Muscle of leg (tissue), 11 donors: Measurements from ENCODE around the gene NPHP3. TPM values are rescaled to one million over a fixed set of nuclear protein-coding genes. Genes with fewer than 3 reads are reported as not detected.

ENCODE experiments used
- DNase-seq: peaks from one replicate; pipeline ENCODE4 v3.0.0; 2013
- H3K27ac ChIP-seq: one replicate; pipeline ENCODE4 v1.5.1; 2013; ENCODE audit warnings: mild to moderate bottlenecking, low read length, control low read depth
- H3K27me3 ChIP-seq: one replicate; pipeline ENCODE4 v1.6.1; 2013; ENCODE audit warnings: low read length; ENCODE audit not compliant: control insufficient read depth, insufficient read depth
- H3K36me3 ChIP-seq: one replicate; pipeline ENCODE4 v1.6.1; 2013; ENCODE audit warnings: low read length; ENCODE audit not compliant: control insufficient read depth, insufficient read depth
- H3K4me1 ChIP-seq: one replicate; pipeline ENCODE4 v1.6.1; 2013; ENCODE audit warnings: low read length; ENCODE audit not compliant: control insufficient read depth, insufficient read depth
- H3K4me3 ChIP-seq: one replicate; pipeline ENCODE4 v1.5.1; 2013; ENCODE audit warnings: low read length, control low read depth
- H3K9me3 ChIP-seq: replicated peaks from 2 replicates; pipeline ENCODE4 v1.6.1; 2013; ENCODE audit warnings: low read depth, low read length; ENCODE audit not compliant: control insufficient read depth
- WGBS: methylation state at CpG from one replicate; pipeline ENCODE4 v1.1.5; 2013; ENCODE audit warnings: missing lambda C conversion rate; ENCODE audit not compliant: insufficient coverage; 5-methylcytosine and 5-hydroxymethylcytosine counted together
- polyA plus RNA-seq, 8 donors: library from polyadenylated mRNA; unstranded; fragments of 120-200 nt; gene quantifications; one replicate each; pipeline versions ENCODE4 v1.2.1 to v1.2.3, GENCODE V29; 2013; ENCODE audit warnings: inconsistent platforms in 1 of 8, low replicate concordance in 1 of 8; ENCODE audit not compliant: insufficient read length in 8 of 8, insufficient read depth in 1 of 8
- total RNA-seq: library from RNA; stranded (reverse); fragments of 120-200 nt; gene quantifications from one replicate; pipeline ENCODE4 v1.2.4, GENCODE V29; 2013

Gene NPHP3
- total and polyA plus RNA-seq, 9 donors, result 21.3 to 50.8 (median 29.4) TPM

DNA sequence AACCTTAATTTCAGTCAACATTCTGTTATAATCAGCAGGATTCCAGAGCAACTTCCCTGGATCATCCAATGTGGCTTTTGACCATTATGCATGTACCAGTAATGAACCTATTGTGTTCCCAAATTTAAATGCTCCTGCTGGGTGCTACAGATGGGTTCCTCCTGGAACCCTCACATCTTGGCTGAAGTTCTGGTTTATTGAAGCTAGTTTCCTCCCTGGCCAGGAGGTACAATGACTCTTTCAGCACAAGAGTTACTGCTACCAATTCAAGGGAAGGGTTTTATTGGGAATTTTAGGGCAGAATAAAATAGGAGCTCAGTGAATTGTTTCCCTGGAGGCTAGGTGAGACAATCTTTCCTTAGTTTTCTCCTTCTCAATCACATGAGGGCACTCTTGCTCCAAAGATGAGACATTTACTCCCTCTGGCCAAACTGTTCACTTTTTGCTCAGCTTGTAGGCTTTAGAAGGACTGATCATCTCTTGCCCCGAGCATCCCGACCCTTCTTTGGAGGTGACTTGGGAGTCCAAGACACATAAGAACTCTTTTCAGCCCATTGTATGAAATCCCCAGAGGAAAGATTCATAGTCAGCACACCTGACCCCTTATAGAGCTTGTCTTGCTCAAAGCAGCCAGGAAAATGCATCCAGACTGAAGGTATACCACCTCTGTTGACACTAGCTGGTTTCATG, 8.8 kb upstream of the NPHP3 start:
- no peaks in the 10 kb centered on the region for H3K36me3 ChIP-seq
- no peaks in the 10 kb centered on the region for H3K27me3 ChIP-seq
- WGBS, result 25% methylated on average over 2 of the region's 2 CpGs
- H3K9me3 ChIP-seq, result no peaks in the 10 kb centered on the region
- no peak overlapping the region for H3K27ac ChIP-seq
- H3K4me3 ChIP-seq, result no peak overlapping the region
- H3K4me1 ChIP-seq, result no peaks in the 10 kb centered on the region
- peak; percentile 78 for DNase-seq

DNA sequence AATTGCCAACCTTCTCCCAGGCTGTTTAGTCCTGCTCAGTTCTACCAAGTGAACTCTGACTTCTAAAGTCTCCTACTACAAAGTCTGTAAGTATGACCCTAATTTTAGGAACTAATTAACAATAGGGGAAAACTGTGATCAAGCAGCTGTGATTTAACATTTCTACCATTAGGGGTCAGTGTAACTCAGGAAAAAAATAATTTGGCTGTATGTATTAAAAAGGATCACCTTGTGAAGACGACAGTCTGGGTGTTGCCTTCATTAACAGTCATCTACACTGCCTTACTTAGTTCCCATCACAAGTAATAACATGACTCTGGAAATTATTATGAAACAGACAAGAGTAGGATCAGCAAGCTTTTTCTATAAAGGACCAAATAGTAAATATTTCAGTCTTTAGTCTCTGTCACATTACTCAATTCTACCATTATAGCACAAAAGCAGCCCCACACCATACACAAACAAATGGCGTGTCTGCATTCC, 4.2 kb upstream of the NPHP3 start:
- WGBS, result no CpG with 5 or more reads among the region's 2 CpGs
- H3K27me3 ChIP-seq, result no peaks in the 10 kb centered on the region
- no peak overlapping the region for H3K27ac ChIP-seq
- peaks cover 2% of the 10 kb centered on the region for H3K4me1 ChIP-seq
- no peaks in the 10 kb centered on the region for H3K9me3 ChIP-seq
- no peaks in the 10 kb centered on the region for H3K36me3 ChIP-seq
- H3K4me3 ChIP-seq, result no peak overlapping the region
- peak; percentile 49 for DNase-seq

DNA sequence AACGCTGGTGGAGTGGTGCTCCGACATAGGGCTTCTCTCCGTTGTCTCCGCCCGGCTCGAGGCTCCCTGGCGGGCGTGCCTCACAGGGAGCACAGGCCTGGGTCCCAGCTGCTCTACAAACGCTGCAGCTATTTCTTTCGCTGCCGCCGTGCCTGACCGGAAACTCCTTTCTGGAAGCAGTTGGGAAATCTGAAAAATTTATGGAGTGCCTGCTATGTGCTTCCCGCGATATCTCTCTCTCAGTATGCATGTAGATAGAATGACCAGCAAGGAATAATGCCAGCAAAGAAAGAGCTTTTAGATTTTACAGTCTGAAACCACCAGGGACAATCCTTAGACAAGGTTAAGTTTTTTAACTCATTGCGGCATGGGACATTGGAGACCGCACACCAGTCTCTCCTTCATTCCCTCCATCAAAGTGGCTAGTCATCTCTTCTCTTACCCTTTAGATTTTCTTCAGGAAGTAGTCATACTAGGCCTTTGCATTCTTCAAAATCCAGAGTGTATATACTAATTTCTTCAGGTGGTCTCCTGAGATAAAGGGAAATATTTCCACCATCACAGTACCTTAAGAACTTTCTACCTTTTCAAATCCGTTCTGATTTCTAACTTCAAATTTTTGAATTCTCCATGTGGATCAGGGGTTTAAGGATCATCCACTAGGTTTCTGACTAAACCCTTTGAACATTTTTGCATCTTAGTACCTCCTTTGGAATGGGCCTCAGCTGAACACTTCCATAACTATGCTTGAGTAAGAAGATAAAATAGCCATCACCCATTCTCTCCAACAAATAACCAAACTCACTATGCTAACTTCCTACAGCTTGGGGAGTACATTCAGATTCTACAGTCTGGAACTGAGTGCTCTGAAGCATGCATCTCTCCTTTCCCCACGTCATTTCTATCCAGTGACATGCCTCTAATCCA, 1.1 kb upstream of the NPHP3 start:
- 6% methylated on average over 18 of the region's 19 CpGs for WGBS
- H3K9me3 ChIP-seq, result no peaks in the 10 kb centered on the region
- peaks cover 12% of the 10 kb centered on the region for H3K4me1 ChIP-seq
- no peaks in the 10 kb centered on the region for H3K27me3 ChIP-seq
- DNase-seq, result no peak
- H3K36me3 ChIP-seq, result peaks cover 4% of the 10 kb centered on the region
- H3K27ac ChIP-seq, result peak overlapping the region; percentile 96
- peak overlapping the region; percentile 69 for H3K4me3 ChIP-seq

DNA sequence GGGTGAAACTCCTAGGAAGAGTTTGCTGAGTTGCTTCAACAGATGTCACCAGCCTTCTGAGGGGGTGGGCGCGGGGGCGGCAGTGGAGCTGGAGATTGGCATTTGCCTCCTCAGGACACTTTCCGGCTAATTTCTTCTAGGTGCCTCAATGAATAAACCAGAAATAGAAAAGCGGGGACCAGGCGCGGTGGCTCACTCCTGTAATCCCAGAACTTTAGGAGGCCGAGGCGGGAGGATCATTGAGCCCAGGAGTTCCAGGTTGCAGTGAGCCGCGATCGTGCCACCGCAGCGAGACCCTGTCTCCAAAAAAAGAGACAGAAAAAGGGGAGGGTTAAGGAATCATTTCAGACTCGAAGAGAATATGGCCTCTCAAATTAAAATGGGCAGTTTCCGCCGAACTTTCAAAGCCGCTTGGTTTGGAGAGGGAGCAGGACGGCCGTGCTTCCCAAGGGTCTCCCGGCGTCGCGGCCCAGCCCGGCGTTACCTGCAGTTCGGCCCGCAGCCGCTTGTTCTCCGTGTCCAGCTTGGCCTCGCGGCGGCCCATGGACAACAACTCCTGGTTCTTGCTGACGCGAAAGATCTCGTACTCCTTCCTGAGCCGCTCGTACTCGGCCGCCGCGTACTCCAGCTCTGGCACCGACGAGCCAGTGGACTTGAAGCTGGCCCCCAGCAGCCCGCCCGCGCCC, 587 bp downstream of the NPHP3 start:
- peak; percentile 82 for DNase-seq
- Histone ChIP-seq H3K4me1 (peaks cover 12% of the 10 kb centered on the region), H3K27ac (peak overlapping the region; percentile 93), H3K27me3 (no peaks in the 10 kb centered on the region), H3K36me3 (peaks cover 4% of the 10 kb centered on the region), H3K9me3 (no peaks in the 10 kb centered on the region), H3K4me3 (peak overlapping the region; percentile 71)
- WGBS, result 2% methylated on average over 43 of the region's 47 CpGs

DNA sequence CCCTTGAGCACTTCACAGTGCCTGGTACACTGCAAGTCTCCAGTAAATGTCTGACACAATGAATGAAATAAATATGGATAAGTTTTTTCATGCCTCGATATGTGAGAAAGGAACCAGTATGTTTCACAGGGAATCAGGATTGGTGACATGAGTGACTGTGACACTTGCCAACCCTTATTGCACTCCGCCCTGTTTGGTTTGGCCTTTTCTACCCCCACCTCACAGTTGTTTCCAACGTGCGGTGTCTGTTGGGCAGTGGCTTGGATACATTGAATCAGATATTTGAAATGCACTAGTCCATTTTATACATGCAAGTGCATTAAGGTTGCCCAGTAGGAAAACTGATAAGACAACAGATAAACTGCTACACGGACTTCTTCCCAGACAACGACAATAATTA, 2.0 kb downstream of the NPHP3 start:
- Histone ChIP-seq H3K27me3 (no peaks in the 10 kb centered on the region), H3K9me3 (no peaks in the 10 kb centered on the region), H3K4me1 (peaks cover 12% of the 10 kb centered on the region), H3K27ac (no peak overlapping the region), H3K4me3 (no peak overlapping the region), H3K36me3 (peaks cover 7% of the 10 kb centered on the region)
- peak; percentile 20 for DNase-seq
- no CpG with 5 or more reads among the region's 6 CpGs for WGBS

DNA sequence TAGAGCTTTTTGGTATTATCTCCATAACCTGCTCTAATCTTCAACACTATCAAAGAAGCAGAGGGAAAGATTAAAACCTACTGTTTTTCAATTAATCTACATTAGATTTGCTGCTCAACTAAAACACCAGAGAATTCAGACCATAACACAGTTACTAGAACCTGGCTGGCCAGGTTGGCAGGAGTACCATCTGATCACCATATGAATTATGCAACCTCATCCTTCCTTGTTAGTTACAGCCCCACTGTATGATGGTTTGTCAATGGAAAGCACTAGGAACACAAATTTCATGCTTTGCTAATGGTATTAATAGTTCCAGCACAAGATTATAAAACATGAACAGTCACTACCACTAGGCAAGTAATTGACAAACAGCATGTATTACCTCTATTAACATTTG, 5.8 kb downstream of the NPHP3 start:
- no peak for DNase-seq
- H3K36me3 ChIP-seq, result peaks cover 12% of the 10 kb centered on the region

DNA sequence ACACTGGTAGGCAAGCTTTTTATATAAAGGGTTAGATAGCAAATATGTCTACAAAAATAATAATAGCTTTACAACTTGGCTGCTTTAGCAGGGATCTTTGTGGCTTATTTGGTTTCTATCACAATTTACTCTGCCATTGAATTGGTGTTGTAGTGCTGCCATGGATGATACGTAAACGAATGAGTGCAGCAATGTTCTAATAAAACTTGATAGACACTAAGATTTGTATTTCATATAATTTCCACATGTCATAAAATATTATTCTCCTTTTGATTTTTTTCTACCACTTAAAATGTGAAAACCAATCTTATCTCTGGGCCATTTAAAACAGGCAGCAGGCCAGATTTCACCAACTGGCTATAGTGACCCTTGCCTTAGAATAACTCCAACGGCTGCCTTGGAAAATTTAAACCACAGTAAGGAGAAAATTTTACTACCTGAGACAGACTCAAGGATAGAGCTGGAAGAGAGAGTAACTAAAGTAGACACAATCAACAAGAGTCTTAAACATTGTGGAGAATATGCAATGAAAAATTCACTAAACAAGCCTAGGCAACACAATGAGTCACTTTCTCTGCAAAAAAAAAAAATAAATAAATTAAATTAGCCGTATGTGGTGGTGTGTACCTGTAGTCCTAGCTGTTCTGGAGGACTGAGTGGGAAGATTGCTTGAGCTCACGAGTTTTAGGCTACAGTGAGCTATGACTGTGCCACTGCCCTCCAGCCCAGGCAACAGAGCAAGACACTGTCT, 8.1 kb downstream of the NPHP3 start:
- H3K9me3 ChIP-seq, result no peaks in the 10 kb centered on the region
- H3K27ac ChIP-seq, result no peak overlapping the region
- no peak for DNase-seq
- peaks cover 26% of the 10 kb centered on the region for H3K36me3 ChIP-seq
- 80% methylated on average over 1 of the region's 5 CpGs for WGBS
- no peak overlapping the region for H3K4me3 ChIP-seq
- no peaks in the 10 kb centered on the region for H3K4me1 ChIP-seq
- no peaks in the 10 kb centered on the region for H3K27me3 ChIP-seq

More for the DNA sequence above, 5.8 kb downstream of the NPHP3 start:
- H3K27me3 ChIP-seq, result no peaks in the 10 kb centered on the region
- H3K4me1 ChIP-seq, result peaks cover 10% of the 10 kb centered on the region
- no peak overlapping the region for H3K4me3 ChIP-seq
- H3K27ac ChIP-seq, result no peak overlapping the region
- H3K9me3 ChIP-seq, result no peaks in the 10 kb centered on the region

DNA sequence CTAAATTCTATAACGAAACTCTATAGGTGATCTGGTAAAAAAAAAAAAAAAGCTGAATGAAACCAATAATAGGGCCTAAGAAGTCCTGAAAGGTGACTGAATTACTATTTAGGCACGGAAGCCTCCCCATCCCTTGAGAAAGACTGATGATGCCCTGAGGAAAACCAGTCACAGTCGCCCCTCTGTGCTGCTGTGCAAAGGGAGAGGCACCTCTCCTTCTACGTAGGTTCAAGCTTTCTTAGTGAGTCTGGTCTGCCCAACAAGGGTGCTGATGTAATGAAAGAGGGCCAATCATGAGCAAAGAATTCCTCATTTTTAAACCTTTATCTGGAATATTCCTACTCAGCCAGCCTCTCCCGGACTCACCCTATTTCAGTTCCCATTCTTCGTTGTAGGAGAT, 11.9 kb downstream of the NPHP3 start:
- H3K4me3 ChIP-seq, result no peak overlapping the region
- H3K27ac ChIP-seq, result no peak overlapping the region
- WGBS, result 88% methylated on average over 2 of the region's 6 CpGs
- H3K4me1 ChIP-seq, result no peaks in the 10 kb centered on the region
- H3K36me3 ChIP-seq, result peaks cover 36% of the 10 kb centered on the region
- H3K27me3 ChIP-seq, result no peaks in the 10 kb centered on the region
- DNase-seq, result no peak
- H3K9me3 ChIP-seq, result no peaks in the 10 kb centered on the region

DNA sequence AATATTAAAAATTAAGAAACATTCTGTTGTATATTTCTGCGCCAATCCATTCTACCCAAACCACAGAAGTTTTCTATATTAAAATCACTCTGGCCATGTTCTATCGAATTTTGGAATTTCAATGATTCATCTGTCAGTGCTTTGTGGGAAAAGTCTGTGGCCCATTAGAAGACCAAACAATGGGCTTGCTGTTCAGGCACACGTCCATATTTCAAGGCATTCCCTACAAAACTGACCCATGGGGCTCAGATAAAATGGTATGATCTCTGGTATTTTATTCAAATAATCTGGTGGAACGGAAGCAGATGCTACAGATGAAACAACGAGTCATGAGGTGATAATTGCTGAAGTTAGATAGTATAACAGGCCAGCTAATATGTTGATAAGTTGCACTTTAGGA, 12.4 kb downstream of the NPHP3 start:
- Histone ChIP-seq H3K4me1 (no peaks in the 10 kb centered on the region), H3K9me3 (no peaks in the 10 kb centered on the region), H3K27ac (no peak overlapping the region), H3K36me3 (peaks cover 36% of the 10 kb centered on the region), H3K27me3 (no peaks in the 10 kb centered on the region), H3K4me3 (no peak overlapping the region)
- DNase-seq, result no peak
- WGBS, result 70% methylated on average over 3 of the region's 5 CpGs
